ENCODE results near the gene TMEM33.

Gene TMEM33

DNA sequence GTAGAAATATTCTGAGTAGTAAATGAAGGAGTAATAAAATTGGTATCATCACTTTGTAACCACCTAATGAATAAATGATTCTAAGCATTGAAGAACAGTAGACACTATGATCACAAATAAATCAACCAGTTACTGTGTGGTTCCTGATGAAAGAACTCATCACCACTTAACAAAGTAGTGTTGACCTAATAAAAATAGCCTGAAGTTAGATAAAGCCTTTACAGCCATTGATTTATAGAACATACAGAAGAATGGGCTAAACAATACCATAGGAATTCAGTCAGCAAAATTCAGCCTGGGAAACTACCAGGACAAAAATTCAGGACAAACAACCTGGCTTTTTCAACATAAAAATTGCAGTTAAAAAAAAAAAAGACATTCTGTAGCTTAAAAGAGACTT is 64.1 kb downstream of the TMEM33 start:
- no peak for DNase-seq (ENCODE audit: low spot score)
- in situ Hi-C loops (cut with MboI; ENCODE audit: low sequenced_read_pairs, unreplicated experiment) = loop anchor here (25.0 kb wide), 1 partner anchor 513 kb away; no protein-coding TSS in a partner anchor

DNA sequence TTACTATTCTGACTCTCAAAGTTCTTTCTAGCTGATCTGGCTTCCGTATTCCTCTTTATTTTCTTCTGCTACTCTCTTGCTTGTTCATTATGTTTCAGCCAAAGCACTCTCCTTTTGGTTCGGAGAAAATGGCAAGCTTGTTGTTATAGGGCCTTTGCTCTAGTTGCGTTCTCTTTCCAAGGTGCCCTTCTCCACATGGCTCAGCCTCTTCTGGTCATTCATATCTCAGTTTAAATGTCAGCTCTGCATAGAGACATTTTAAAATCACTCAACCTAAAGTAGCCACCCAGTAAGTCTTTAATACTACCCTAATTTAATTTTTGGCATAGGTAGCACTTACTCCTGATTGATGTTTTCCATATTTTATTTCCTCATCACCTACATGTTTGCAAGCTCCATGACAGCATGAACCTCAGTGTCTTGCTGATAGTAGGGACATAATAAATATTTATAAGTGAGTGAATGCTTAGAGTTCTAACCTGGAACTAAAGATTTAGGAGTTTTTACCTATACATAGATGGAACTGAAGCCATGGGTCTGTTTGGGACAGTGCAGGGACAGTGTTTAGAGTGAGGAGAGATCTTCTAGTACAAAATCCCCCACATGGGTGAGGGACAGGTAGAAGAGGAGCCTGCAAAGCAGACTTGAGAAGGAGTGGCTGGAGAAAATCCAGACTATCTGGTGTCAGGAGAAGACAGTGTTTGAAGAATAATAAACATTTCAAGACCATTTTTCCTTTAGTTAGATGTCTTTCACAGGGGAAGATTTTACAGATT is 73.0 kb downstream of the TMEM33 start:
- DNase-seq (ENCODE audit: low spot score) = no peak
- TF ChIP-seq, protein P1, sequence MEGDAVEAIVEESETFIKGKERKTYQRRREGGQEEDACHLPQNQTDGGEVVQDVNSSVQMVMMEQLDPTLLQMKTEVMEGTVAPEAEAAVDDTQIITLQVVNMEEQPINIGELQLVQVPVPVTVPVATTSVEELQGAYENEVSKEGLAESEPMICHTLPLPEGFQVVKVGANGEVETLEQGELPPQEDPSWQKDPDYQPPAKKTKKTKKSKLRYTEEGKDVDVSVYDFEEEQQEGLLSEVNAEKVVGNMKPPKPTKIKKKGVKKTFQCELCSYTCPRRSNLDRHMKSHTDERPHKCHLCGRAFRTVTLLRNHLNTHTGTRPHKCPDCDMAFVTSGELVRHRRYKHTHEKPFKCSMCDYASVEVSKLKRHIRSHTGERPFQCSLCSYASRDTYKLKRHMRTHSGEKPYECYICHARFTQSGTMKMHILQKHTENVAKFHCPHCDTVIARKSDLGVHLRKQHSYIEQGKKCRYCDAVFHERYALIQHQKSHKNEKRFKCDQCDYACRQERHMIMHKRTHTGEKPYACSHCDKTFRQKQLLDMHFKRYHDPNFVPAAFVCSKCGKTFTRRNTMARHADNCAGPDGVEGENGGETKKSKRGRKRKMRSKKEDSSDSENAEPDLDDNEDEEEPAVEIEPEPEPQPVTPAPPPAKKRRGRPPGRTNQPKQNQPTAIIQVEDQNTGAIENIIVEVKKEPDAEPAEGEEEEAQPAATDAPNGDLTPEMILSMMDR (IDR thresholded peaks at IDR 0.05; ENCODE audit: borderline replicate concordance, control extremely low read depth, extremely low read depth, insufficient read depth, missing control alignments) = no peak
- in situ Hi-C loops (cut with MboI; ENCODE audit: low sequenced_read_pairs, unreplicated experiment) = no loop called here

More for the DNA sequence above, 64.1 kb downstream of the TMEM33 start:
- TF ChIP-seq, protein P1 (IDR thresholded peaks at IDR 0.05; ENCODE audit: borderline replicate concordance, control extremely low read depth, extremely low read depth, insufficient read depth, missing control alignments) = no peak
